HUES48 (cell line): ENCODE results near the gene GABRB2.
"Not testable (repeated sequence)": the region's sequence is repeated elsewhere in the genome, so short reads cannot be mapped to it uniquely, and the experiment has no call there.

Experiments used
- H3K27ac ChIP-seq: one replicate; pipeline ENCODE4 v1.7.0; 2013; ENCODE audit warnings: low read depth, low read length, inconsistent platforms
- H3K27me3 ChIP-seq: 2 replicates; pipeline ENCODE4 v1.6.1; 2013; ENCODE audit warnings: mild to moderate bottlenecking, low read length; ENCODE audit not compliant: control insufficient read depth, insufficient read depth
- H3K36me3 ChIP-seq: 2 replicates; pipeline ENCODE4 v1.6.1; 2013; ENCODE audit warnings: low read length; ENCODE audit not compliant: control insufficient read depth, insufficient read depth
- H3K4me1 ChIP-seq: 2 replicates; pipeline ENCODE4 v1.6.1; 2013; ENCODE audit warnings: mild to moderate bottlenecking, low read length; ENCODE audit not compliant: control insufficient read depth, insufficient read depth
- H3K4me3 ChIP-seq: 2 replicates; pipeline ENCODE4 v1.5.1; 2013; ENCODE audit warnings: mild to moderate bottlenecking, low read depth, low read length
- H3K9ac ChIP-seq: 2 replicates; pipeline ENCODE4 v1.6.1; 2013; ENCODE audit warnings: mild to moderate bottlenecking, low read depth, low read length, moderate library complexity
- H3K9me3 ChIP-seq: 2 replicates; pipeline ENCODE4 v1.6.1; 2013; ENCODE audit warnings: low read length; ENCODE audit not compliant: control insufficient read depth, insufficient read depth

The GABRB2 gene

DNA sequence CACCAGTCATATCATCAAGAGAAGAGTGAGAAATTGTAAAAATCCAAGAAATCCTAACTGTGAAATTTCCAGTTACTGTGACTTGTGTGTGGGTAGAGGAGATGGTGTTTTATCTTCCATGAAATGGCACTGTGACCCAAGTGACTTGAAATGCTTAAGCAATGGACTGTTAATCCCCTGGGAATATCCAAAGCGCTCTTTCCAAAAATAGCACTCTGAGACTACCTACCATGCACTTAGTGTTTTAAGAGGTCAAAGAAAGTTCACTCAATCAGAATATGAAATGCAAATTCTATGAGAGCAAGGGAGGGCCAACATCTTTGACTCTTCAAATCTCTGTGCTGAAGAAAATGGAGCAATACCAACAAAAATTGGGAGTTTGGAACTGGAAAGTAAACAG lies 244.0 kb downstream of the GABRB2 start:
- H3K9me3 ChIP-seq: no peaks in the 10 kb centered on the region
- no peak overlapping the region for H3K9ac ChIP-seq
- H3K36me3 ChIP-seq: no peaks in the 10 kb centered on the region
- H3K4me1 ChIP-seq: no peaks in the 10 kb centered on the region
- H3K4me3 ChIP-seq: no peak overlapping the region
- H3K27ac ChIP-seq: no peak overlapping the region
- no peaks in the 10 kb centered on the region for H3K27me3 ChIP-seq

DNA sequence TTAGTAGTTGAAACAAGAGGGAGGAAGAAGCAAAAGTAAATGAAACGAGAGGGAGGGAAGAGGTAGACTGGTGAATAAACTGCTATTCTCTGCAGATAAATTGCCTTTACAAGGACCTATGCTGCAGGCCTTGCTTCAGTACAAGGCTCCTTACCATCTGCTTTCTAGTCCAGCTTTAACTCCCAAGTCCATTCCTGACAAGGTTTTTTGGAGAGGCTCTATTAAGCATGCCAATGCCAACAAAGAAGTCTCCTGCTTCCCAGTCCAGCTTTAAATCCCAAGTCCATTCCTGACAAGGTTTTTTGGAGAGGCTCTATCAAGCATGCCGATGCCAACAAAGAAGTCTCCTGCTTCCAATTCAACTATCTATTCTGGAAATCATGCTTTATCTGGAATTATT lies 244.9 kb downstream of the GABRB2 start:
- H3K27ac ChIP-seq: no peak overlapping the region

DNA sequence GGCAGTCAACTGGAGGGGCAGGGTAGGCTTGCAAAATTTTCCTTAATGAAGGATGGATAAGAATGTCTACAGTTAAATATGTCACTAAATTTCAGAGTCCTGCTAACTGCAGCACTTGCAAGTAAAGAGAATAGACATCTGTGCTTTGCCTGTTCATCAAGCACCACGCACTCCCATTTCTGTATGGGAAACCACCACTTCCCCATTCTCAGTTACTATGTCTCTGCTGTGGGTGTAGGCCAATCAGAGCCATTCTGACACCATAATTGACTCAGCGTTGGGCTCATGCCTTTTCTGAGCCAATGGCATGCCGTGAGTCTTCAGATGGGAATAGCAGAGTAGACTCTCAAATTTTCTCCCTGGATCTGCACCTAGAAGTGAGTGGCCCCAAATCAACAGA lies 247.5 kb downstream of the GABRB2 start:
- Histone ChIP-seq H3K27me3 (no peaks in the 10 kb centered on the region), H3K4me3 (no peak overlapping the region), H3K36me3 (no peaks in the 10 kb centered on the region), H3K9me3 (no peaks in the 10 kb centered on the region), H3K4me1 (no peaks in the 10 kb centered on the region), H3K27ac (no peak overlapping the region), H3K9ac (no peak overlapping the region)

More for the DNA sequence above, 244.9 kb downstream of the GABRB2 start:
- H3K36me3 ChIP-seq: no peaks in the 10 kb centered on the region
- H3K4me1 ChIP-seq: no peaks in the 10 kb centered on the region
- no peak overlapping the region for H3K9ac ChIP-seq
- H3K27me3 ChIP-seq: no peaks in the 10 kb centered on the region
- no peaks in the 10 kb centered on the region for H3K9me3 ChIP-seq
- no peak overlapping the region for H3K4me3 ChIP-seq

DNA sequence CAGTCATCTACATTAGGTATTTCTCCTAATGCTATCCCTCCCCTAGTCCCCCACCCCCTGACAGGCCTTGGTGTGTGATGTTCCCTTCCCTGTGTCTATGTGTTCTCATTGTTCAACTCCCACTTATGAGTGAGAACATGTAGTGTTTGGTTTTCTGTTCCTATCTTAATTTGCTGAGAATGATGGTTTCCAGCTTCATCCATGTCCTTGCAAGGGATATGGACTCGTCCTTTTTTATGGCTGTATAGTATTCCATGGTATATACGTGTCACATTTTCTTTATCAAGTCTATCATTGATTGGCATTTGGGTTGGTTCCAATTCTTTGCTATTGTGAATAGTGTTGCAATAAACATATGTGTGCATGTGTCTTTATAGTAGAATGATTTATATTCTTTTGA lies 249.1 kb downstream of the GABRB2 start:
- H3K36me3 ChIP-seq, H3K27me3 ChIP-seq, H3K9me3 ChIP-seq, H3K4me1 ChIP-seq, H3K4me3 ChIP-seq, H3K9ac ChIP-seq, H3K27ac ChIP-seq: not testable (repeated sequence)

DNA sequence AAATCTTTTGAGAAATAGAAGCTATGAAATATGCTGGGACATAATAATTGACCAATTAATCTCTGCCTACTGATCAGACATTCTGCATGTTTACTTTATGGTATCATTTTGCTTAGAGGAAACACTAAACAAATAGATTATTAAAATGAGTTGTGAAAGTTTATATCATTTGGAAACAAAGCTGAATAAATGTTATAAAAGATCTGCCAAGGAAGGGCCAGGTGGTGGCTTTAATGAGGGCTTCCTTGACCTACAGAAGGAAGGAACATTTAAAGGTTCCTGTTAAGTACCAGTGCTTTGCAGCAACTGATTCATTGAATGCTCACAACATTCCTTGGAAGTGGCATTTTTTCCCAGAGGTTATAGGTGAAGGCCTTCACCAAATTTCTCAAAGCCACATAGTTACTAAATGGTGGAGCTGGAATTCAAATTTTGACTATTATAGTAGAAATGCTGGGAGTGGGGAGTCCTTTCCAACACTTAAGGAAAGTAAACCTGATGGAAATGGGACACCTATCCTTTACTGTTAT lies 250.7 kb downstream of the GABRB2 start:
- no peak overlapping the region for H3K4me3 ChIP-seq
- H3K4me1 ChIP-seq: no peaks in the 10 kb centered on the region
- no peak overlapping the region for H3K9ac ChIP-seq
- H3K27me3 ChIP-seq: no peaks in the 10 kb centered on the region
- H3K9me3 ChIP-seq: no peaks in the 10 kb centered on the region
- no peaks in the 10 kb centered on the region for H3K36me3 ChIP-seq
- no peak overlapping the region for H3K27ac ChIP-seq

DNA sequence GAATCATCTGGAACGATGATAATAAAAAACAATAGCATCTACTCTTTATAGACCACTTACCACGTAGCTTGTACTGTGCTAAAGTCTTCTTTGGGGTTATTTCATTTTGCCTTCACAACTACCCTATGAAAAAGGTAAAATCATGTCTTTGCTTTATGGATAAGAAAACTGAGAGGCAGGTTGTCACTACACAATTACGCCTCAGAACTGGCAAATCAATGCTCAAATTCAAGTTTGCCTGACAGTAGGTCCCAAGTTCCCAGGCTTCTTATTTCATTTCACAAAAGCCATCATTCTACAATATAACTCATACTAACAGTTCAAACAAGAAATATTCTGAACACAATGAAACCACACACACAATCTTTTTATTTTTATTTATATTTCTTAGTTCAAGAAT lies 258.5 kb downstream of the GABRB2 start:
- Histone ChIP-seq H3K9ac (no peak overlapping the region), H3K4me3 (no peak overlapping the region), H3K4me1 (no peaks in the 10 kb centered on the region), H3K9me3 (no peaks in the 10 kb centered on the region), H3K27ac (no peak overlapping the region), H3K27me3 (no peaks in the 10 kb centered on the region), H3K36me3 (no peaks in the 10 kb centered on the region)

DNA sequence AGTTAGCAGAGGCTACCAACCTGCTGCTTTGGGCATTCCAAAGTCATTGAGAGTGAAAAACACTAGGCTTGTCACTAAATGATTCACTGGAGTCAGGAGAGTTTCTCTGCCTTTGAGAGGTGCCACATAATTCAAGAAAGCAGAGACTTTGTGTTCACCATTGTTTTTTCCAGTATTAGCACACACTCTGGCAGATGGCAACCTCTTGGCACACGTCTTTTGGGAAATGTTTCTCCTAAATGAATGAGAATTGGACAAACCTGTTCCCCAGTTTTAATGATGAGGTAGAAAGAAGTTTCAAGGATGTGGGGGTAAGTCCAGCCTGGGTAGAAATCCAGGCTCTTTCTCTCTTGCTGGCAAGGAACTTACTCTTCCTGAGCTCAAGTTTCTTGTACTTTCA lies 259.1 kb downstream of the GABRB2 start:
- Histone ChIP-seq H3K36me3 (no peaks in the 10 kb centered on the region), H3K4me1 (no peaks in the 10 kb centered on the region), H3K9me3 (no peaks in the 10 kb centered on the region), H3K27me3 (no peaks in the 10 kb centered on the region), H3K9ac (no peak overlapping the region), H3K27ac (no peak overlapping the region), H3K4me3 (no peak overlapping the region)

DNA sequence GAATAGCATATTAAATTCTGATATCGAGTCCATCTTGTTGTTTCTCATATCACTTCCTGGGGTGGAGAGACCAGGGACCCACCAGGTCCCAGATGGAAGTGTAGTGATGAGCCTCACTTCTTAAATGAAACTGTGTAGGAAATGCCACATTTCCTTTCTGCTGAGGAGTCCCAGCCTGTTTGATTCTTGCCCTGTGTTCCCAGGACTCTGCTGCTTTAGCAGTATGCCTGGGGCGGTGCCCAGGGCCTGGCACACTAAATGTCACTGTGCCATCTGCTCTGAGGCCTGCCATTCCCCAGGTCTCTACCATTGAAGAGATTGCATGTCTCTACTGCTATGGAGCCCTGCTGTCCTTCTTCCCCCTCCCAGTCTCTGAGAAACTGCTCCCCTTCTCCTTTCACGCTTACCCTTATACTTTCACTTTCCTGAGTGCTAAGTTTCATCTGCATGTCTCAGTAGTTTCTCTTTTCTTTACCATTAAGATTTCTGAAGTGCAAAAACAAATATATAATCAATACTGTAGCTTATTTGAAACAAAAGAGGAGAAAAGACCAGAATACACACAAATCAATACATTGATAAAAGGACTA lies 260.4 kb downstream of the GABRB2 start:
- Histone ChIP-seq H3K36me3 (no peaks in the 10 kb centered on the region), H3K4me1 (no peaks in the 10 kb centered on the region), H3K9me3 (no peaks in the 10 kb centered on the region), H3K27me3 (no peaks in the 10 kb centered on the region), H3K9ac (no peak overlapping the region), H3K27ac (no peak overlapping the region), H3K4me3 (no peak overlapping the region)

DNA sequence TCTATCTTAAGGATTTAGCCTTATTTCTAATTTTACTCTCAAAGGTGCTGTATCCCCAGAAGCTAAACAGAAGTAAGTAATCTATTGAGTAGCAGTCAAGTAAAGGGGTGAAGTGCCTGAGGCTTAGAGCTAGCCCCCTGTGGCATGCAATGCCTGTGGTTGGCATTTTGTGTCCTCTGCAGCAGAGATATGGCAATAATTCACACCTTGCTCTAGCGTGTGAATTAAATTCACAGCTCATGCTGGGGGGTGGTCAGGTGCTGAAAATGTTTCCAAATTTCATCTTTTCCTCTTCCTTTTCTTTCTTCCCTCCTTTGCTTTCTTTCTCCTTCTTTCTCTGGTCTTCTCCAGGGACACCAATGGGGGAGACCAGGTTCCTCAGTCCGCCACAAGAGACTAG lies 262.1 kb downstream of the GABRB2 start:
- no peaks in the 10 kb centered on the region for H3K9me3 ChIP-seq

DNA sequence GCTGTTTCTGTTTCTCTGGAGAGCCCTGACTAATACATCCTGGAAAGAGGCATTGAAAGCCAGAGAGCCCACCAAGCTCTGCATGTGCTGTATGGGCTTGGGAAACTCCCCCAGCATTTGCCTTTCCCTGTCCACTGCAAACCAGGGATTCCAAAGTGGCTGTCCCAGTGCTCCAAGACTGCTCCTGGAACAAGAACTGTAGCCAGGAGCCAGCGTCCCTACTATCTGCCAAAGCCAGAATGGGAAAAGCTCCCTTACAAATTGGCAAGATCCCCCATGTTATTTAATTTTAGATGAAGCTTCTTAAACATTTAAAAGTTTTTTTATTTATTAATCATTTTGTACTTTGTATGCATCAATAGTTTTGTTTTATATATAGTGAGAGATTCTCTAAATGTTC lies 263.2 kb downstream of the GABRB2 start:
- Histone ChIP-seq H3K9me3 (no peaks in the 10 kb centered on the region), H3K4me3 (no peak overlapping the region), H3K9ac (no peak overlapping the region), H3K36me3 (no peaks in the 10 kb centered on the region), H3K4me1 (no peaks in the 10 kb centered on the region), H3K27ac (no peak overlapping the region), H3K27me3 (no peaks in the 10 kb centered on the region)

More for the DNA sequence above, 262.1 kb downstream of the GABRB2 start:
- Histone ChIP-seq H3K4me1 (no peaks in the 10 kb centered on the region), H3K27me3 (no peaks in the 10 kb centered on the region), H3K4me3 (no peak overlapping the region), H3K9ac (no peak overlapping the region), H3K36me3 (no peaks in the 10 kb centered on the region), H3K27ac (no peak overlapping the region)

DNA sequence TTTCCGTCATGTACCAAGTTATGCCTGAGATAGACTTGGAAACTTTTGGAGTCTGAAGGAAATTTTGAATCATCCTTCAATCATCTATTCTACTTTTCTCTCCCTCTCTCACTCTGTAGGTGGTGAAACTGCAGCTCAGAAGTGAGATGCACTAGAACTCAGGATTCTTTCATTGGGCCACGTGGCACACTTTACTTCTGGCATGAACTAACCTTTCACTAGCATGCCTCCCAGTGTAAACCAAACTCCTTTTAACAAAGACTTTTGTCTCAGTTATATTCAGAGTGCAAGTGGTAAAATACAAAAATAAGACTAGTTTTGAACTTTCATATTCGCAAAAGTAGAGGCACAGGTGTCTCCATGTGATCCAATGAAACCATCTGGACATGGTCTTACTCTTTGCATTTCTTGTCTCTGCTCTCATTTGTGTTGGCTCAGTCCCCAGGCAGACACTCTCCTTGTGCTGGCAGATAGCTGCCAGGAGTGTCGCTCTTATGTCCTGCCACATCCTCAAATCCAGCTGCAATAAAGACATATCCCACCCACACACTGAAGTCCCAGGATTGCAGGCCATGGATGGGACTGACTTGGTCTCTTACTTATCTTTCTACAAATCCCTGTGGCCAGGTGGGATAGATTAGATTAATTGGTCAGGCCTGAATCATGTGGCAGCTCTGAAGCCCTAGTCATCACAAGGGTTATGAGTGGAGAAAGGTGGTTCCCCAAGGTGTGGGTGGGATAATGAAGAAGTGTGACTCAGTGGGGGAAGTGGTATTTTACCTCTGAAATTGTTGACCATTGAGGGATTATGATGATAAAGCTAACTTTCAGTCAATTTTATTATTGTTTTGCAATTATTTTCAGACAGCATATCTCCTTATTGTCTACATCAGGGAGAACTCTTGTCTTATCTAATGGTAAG lies 267.5 kb downstream of the GABRB2 start:
- Histone ChIP-seq H3K9ac (no peak overlapping the region), H3K27ac (no peak overlapping the region), H3K27me3 (no peaks in the 10 kb centered on the region), H3K36me3 (no peaks in the 10 kb centered on the region), H3K4me3 (no peak overlapping the region), H3K9me3 (no peaks in the 10 kb centered on the region), H3K4me1 (no peaks in the 10 kb centered on the region; the same call in 1 of the 2 replicates)
